Endothelial cell of umbilical vein (primary cell): ENCODE results near the gene THSD4. TPM values are rescaled to one million over a fixed set of nuclear protein-coding genes. Genes with fewer than 3 reads are reported as not detected.

ENCODE experiments used
- BruUV-seq: library from RNA; stranded (reverse); fragments of 400-500 nt; replicated peaks from 2 replicates; lab custom pipeline; 2021; lab: Mats Ljungman, UMichigan
- CTCF ChIA-PET: fragments of 300-600, 350-600 bp; sonication (Branson Sonifier 250); formaldehyde crosslinking; loops from one replicate; lab custom pipeline; 2021; ENCODE audit warnings: antibody characterized with exemption, inconsistent platforms; lab: Charles Lee
- POLR2A ChIA-PET: fragments of 300-600, 350-600 bp; sonication (Branson Sonifier 250); formaldehyde crosslinking; loops from one replicate; lab custom pipeline; 2021; ENCODE audit warnings: antibody characterized with exemption, inconsistent platforms; lab: Charles Lee
- DNase-seq: peaks from one replicate; pipeline ENCODE4 v3.0.0-alpha.2; 2011; ENCODE audit warnings: low read depth, low spot score
- FAIRE-seq: peaks from 2 replicates; lab custom pipeline; 2011; peaks lifted over from hg19 to GRCh38; lab: Jason Lieb, UNC
- H2AFZ ChIP-seq: 2 replicates; pipeline ENCODE4 v1.6.0; 2012; ENCODE audit warnings: low read depth, low read length, control low read depth, inconsistent platforms
- H3K27ac ChIP-seq: 2 replicates; pipeline ENCODE4 v1.5.1; 2011; ENCODE audit warnings: low read depth, mild to moderate bottlenecking, control low read depth, low read length, moderate library complexity; ENCODE audit not compliant: insufficient read depth
- H3K27me3 ChIP-seq, 2 experiments: 2 replicates each; pipeline versions ENCODE4 v1.6.0 to v1.6.1; 2011; ENCODE audit warnings: low read length in 2 of 2, mixed read lengths in 1 of 2; ENCODE audit not compliant: control insufficient read depth in 2 of 2, insufficient read depth in 2 of 2
- H3K36me3 ChIP-seq, 2 experiments: 2 replicates in 1 of 2; 3 replicates in 1 of 2; pipeline ENCODE4 v1.5.1; 2011; ENCODE audit warnings: low read length in 2 of 2, mild to moderate bottlenecking in 1 of 2, moderate library complexity in 1 of 2; ENCODE audit not compliant: control insufficient read depth in 2 of 2, insufficient read depth in 2 of 2; ENCODE audit errors: extremely low read depth in 1 of 2
- H3K4me1 ChIP-seq: 3 replicates; pipeline ENCODE4 v1.5.1; 2011; ENCODE audit warnings: mild to moderate bottlenecking, low read length; ENCODE audit not compliant: control insufficient read depth, insufficient read depth; ENCODE audit errors: extremely low read depth
- H3K4me2 ChIP-seq: 2 replicates; pipeline ENCODE4 v1.6.1; 2011; ENCODE audit warnings: low read length, control low read depth, mixed read lengths; ENCODE audit not compliant: insufficient read depth
- H3K4me3 ChIP-seq, 3 experiments: fragments of 200-600 bp in 1 of 3; sonication (generic), shearing (Covaris generic) in 1 of 3; replicated peaks in 1 of 3; 2 replicates each; pipeline ENCODE4 v1.5.1; 2011 to 2016; ENCODE audit warnings: control low read depth in 3 of 3, low read length in 3 of 3, mild to moderate bottlenecking in 2 of 3, inconsistent platforms in 1 of 3, low read depth in 1 of 3, moderate library complexity in 1 of 3; ENCODE audit not compliant: insufficient read depth in 1 of 3
- H3K79me2 ChIP-seq: 2 replicates; pipeline ENCODE4 v1.6.0; 2012; ENCODE audit warnings: low read length, inconsistent platforms; ENCODE audit not compliant: control insufficient read depth, insufficient read depth
- H3K9ac ChIP-seq: replicated peaks from 2 replicates; pipeline ENCODE3; 2011; ENCODE audit warnings: low read length, control low read depth; ENCODE audit not compliant: insufficient read depth; ENCODE audit errors: extremely low read depth
- H3K9me1 ChIP-seq: replicated peaks from 3 replicates; pipeline ENCODE4 v1.6.0; 2011; ENCODE audit warnings: mild to moderate bottlenecking, low read length; ENCODE audit not compliant: control insufficient read depth, insufficient read depth; ENCODE audit errors: extremely low read depth
- H3K9me3 ChIP-seq: replicated peaks from 2 replicates; pipeline ENCODE4 v1.5.1; 2012; ENCODE audit warnings: low read length, inconsistent platforms; ENCODE audit not compliant: control insufficient read depth, insufficient read depth
- H4K20me1 ChIP-seq: replicated peaks from 2 replicates; pipeline ENCODE3; 2011; ENCODE audit warnings: mild to moderate bottlenecking, low read length; ENCODE audit not compliant: control insufficient read depth, insufficient read depth; ENCODE audit errors: extremely low read depth
- EZH2 ChIP-seq: IDR thresholded peaks from 2 replicates; pipeline ENCODE4 v1.6.1; 2012; ENCODE audit warnings: borderline replicate concordance, low read depth, mild to moderate bottlenecking, moderate library complexity, low read length, inconsistent platforms; ENCODE audit not compliant: severe bottlenecking
- FOS ChIP-seq: IDR thresholded peaks from 2 replicates; pipeline ENCODE4 v1.6.1; 2011; ENCODE audit warnings: mild to moderate bottlenecking, low read length, moderate library complexity, borderline replicate concordance; ENCODE audit not compliant: insufficient read depth
- GATA2 ChIP-seq: IDR thresholded peaks from 2 replicates; pipeline ENCODE4 v1.7.0; 2011; ENCODE audit warnings: low read depth, mild to moderate bottlenecking, moderate library complexity, mixed read lengths, low read length; ENCODE audit not compliant: insufficient read length, insufficient read depth
- JUN ChIP-seq: IDR thresholded peaks from 2 replicates; pipeline ENCODE4 v1.6.1; 2011; ENCODE audit warnings: borderline replicate concordance, low read depth; ENCODE audit not compliant: insufficient read length, insufficient read depth
- MYC ChIP-seq: IDR thresholded peaks from one replicate; pipeline ENCODE4 v1.6.1; 2011; ENCODE audit warnings: mild to moderate bottlenecking, low read depth, low read length
- POLR2A ChIP-seq: IDR thresholded peaks from 2 replicates; pipeline ENCODE4 v1.6.1; 2012; ENCODE audit warnings: low read depth, mild to moderate bottlenecking, control low read depth, low read length
- POLR2AphosphoS5 ChIP-seq: IDR thresholded peaks from 2 replicates; pipeline ENCODE4 v1.6.1; 2012; ENCODE audit warnings: low read depth, mild to moderate bottlenecking, control low read depth, low read length, moderate library complexity; ENCODE audit not compliant: insufficient read depth
- dilution Hi-C: fragments of 300-500 bp; cut with MboI; formaldehyde crosslinking; loops from one replicate; pipeline ENCODE4 v1.15.0; 2019; ENCODE audit warnings: low sequenced_read_pairs; ENCODE audit not compliant: extremely low pct_ligation_motif_present
- intact Hi-C: fragments of 100-400 bp; cut with micrococcal nuclease; formaldehyde crosslinking; loops from one replicate; pipeline ENCODE4 v1.10.0; 2022
- polyA plus RNA-seq, 4 experiments: library from polyadenylated mRNA; depleted of rRNA in 3 of 4; stranded (reverse) in 3 of 4; unstranded in 1 of 4; fragments of >200 nt; gene quantifications; 2 replicates each; pipeline versions ENCODE4 v1.2.1 to v1.2.3, GENCODE V29; 2011 to 2012; ENCODE audit warnings: missing spikeins in 1 of 4
- total RNA-seq: library from RNA; stranded (reverse); gene quantifications from 2 replicates; pipeline ENCODE4 v1.2.3, GENCODE V29; 2021
- TF ChIP-seq, protein P1 (sequence below): IDR thresholded peaks from 2 replicates; pipeline ENCODE4 v1.6.1; 2011; ENCODE audit not compliant: insufficient read depth, insufficient read length
- TF ChIP-seq, protein P2 (sequence below), 2 donors: IDR thresholded peaks; 1 replicate in 1 of 2; 2 replicates in 1 of 2; pipeline ENCODE4 v1.5.1; 2011; ENCODE audit warnings: low read length in 2 of 2, mild to moderate bottlenecking in 2 of 2, moderate library complexity in 2 of 2, control low read depth in 1 of 2, inconsistent platforms in 1 of 2, low read depth in 1 of 2; ENCODE audit not compliant: insufficient read depth in 1 of 2; ENCODE audit errors: extremely low read depth in 1 of 2

Gene THSD4
- total and polyA plus RNA-seq, 2 donors (not counting 3 experiments of a cell fraction or from before 2014, with no cell fraction given) = 9.9 to 25.4 TPM

DNA sequence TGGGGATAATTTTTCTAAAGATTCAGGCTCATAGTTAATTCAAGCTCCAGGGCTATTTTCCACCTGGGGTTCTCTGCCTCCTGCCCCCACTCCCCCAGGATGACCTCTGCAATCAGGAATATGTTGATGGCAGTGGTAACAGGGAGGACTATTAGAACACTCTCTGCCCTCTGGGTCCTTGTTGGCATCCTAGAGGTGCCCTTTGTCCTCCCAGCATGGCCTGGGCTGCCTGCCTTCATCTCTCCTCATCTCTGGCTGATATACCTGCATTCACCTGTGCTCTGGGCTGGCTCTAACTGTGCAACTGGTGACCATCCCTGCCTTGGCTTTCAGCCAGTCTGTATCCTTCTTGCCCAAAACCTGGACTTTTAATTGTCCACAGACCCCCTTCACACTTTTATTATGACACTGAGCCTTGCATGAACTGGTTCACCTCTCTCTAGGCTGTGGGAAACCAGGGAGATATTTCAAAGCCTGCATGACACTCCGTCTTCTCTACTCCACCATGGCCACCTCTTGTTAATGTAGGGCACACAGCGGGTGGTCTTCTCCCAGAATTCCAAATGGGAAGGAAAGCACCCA, 199.8 kb downstream of the THSD4 start:
- POLR2A ChIA-PET = no interaction called here
- dilution Hi-C loops = no loop called here
- Histone ChIP-seq H3K4me2 (no peak overlapping the region), H3K4me3 (no peak overlapping the region), H3K9me3 (no peaks in the 10 kb centered on the region), H2AFZ (no peak overlapping the region), H3K79me2 (no peaks in the 10 kb centered on the region), H3K4me1 (no peaks in the 10 kb centered on the region), H4K20me1 (no peaks in the 10 kb centered on the region), H3K27me3 (no peaks in the 10 kb centered on the region), H3K9ac (no peak overlapping the region), H3K36me3 (no peaks in the 10 kb centered on the region), H3K27ac (no peak overlapping the region), H3K9me1 (no peaks in the 10 kb centered on the region)
- TF ChIP-seq, protein P1, sequence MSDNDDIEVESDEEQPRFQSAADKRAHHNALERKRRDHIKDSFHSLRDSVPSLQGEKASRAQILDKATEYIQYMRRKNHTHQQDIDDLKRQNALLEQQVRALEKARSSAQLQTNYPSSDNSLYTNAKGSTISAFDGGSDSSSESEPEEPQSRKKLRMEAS = no peak
- TF ChIP-seq FOS (no peak), GATA2 (no peak), MYC (no peak), POLR2A (no peak), EZH2 (no peak), POLR2AphosphoS5 (no peak), JUN (no peak)
- TF ChIP-seq, protein P2, sequence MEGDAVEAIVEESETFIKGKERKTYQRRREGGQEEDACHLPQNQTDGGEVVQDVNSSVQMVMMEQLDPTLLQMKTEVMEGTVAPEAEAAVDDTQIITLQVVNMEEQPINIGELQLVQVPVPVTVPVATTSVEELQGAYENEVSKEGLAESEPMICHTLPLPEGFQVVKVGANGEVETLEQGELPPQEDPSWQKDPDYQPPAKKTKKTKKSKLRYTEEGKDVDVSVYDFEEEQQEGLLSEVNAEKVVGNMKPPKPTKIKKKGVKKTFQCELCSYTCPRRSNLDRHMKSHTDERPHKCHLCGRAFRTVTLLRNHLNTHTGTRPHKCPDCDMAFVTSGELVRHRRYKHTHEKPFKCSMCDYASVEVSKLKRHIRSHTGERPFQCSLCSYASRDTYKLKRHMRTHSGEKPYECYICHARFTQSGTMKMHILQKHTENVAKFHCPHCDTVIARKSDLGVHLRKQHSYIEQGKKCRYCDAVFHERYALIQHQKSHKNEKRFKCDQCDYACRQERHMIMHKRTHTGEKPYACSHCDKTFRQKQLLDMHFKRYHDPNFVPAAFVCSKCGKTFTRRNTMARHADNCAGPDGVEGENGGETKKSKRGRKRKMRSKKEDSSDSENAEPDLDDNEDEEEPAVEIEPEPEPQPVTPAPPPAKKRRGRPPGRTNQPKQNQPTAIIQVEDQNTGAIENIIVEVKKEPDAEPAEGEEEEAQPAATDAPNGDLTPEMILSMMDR (IDR thresholded peaks at IDR 0.05; ENCODE audit: extremely low read depth in 1 of 2, insufficient read depth in 1 of 2, low read depth in 1 of 2, low read length in 2 of 2) = no peak
- CTCF ChIA-PET = no interaction called here
- DNase-seq (no peak), FAIRE-seq (no peak)
- intact Hi-C loops = no loop called here
- BruUV-seq = no TSS peak
